ENCODE data around the gene URM1.
"Not testable (repeated sequence)": the region's sequence is repeated elsewhere in the genome, so short reads cannot be mapped to it uniquely, and the experiment has no call there.

Gene URM1

DNA sequence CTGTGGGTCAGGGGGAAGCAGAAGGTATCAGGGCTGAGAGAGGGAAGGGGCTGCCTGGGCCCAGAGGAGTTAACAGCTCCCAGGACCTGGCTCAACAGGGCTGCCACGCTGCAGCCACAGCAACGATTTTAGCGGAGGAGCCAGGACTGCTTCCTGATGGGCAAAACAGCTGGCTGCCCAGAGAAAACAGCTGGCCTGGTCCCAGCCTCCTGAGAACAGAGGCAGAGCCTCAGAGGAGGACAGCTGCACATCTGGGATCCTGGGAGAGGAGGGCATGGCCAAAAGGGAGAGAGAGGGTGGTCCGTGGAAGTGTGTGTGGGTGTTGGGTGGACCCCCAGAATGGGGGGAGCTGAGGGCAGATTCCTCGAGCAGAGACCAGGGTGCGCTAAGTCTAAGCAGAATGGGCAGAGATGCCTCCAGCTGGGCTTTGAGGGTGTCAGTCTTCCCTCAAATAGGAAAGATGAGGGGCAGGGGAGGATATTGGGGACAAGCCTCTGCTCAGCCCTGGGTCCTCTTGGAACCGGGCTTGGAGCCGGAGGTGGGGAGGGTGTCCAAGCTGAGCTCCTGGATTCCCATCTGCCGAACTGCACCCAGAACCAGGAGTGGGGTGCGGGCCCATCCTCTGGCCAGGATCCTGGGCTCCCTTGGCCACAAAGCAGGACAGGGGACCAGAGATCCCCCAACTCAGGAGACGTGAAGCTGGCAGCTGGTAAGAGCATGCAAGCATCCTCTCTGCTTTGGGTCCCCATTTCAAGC, 40.4 kb downstream of the URM1 start:
- no peak for DNase-seq

DNA sequence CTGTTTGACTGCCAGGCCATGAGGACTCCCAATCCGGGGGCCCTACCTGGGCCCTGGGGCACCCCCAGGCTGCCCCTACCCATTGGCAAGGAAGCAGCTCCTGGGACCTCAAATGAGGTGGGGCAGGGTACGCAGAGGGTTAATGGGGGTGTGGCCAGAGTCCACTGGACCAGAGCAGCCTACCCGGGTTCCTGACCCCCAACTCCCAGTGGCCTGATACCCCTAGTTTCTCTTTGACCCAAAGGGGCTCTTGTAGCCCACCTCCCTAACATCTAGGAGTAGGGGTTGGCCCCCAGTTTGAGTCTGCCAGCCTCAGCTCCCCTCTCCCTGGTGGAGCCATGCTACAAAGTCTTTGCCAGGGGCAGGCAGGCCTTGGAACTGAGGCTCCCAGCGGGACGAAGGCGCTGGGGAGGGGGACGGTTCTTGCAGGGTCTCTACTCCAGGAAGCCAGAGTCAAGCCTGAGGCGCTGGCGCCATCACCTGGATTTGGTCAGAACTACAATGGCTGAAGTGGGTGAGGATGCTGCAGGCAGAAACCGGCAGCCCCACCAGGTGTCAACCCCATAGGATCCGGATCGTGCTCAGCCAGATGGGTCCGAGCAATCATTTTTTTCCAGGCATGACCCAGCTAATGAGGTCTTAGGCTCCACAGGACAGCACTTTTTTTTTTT, 41.1 kb downstream of the URM1 start:
- DNase-seq, result peak; percentile 94

DNA sequence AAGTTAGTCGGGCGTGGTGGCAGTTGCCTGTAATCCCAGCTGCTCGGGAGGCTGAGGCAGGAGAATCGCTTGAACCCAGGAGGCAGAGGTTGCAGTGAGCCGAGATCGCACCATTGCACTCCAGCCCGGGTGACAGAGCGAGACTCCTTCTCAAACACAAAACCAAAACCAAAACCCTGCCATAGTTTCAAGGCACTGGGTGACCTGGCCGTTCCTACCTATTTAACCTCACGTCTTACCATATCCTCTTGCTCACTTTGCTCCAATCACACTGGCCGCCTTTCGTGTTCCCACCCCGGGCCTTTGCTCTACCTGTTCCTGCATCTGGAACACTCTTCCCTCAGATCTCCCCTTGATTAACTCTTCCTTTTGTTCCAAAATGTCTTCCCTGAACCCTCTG, 42.6 kb downstream of the URM1 start:
- not testable (repeated sequence) for DNase-seq

DNA sequence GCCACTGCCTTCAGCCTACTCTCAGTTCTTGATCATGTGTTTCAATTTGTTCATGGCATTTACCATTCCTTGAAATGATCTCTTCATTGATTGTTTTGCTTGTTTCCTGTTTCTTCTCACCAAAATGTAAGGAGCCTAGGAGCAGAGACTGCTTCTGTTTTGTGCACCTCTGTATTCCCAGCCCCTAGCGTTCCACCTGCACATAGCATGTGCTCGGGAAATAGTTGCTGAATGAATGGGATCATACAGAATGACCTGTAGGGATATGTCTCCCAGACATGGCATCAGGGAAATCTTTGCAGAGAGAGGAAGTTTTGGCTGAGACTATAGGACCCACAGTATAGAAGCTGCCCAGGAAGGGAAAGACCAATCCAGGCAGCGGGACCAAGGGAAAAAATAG, 43.3 kb downstream of the URM1 start:
- no peak for DNase-seq

DNA sequence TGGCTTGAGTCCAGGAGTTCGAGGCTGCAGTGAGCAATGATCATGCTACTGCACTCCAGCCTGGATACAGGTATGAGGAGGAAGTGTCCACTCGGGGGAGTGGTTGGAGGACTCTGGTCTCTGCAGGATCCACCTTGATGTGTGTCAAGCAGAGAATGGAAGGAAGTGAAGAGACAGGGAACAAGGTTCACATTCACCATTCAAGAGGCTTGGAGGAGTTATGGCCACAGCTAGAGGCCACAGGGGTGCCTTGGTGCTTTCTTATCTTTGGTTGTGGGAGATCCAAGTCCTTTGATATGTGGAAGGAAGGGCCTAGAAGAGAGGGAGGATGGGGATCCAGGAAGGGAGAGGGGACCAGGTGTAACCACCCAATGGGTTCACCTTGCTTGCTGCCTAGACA, 44.1 kb downstream of the URM1 start:
- no peak for DNase-seq

DNA sequence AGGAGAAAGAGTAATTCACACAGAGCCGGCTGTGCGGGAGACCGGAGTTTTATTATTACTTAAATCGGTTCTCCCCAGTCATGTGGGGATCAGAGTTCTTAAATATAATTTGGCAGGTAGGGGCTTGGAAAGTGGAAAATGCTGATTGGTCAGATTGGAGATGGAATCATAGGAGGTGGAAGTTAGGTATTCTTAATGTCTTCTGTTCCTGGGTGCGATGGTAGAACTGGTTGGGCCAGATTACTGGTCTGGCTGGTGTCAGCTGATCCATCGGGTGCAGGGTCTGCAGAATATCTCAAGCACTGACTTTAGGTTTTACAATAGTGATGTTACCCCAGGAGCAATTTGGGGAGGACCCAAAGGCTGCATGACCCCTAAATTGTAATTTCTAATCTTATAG, 44.8 kb downstream of the URM1 start:
- DNase-seq, result peak; percentile 14

DNA sequence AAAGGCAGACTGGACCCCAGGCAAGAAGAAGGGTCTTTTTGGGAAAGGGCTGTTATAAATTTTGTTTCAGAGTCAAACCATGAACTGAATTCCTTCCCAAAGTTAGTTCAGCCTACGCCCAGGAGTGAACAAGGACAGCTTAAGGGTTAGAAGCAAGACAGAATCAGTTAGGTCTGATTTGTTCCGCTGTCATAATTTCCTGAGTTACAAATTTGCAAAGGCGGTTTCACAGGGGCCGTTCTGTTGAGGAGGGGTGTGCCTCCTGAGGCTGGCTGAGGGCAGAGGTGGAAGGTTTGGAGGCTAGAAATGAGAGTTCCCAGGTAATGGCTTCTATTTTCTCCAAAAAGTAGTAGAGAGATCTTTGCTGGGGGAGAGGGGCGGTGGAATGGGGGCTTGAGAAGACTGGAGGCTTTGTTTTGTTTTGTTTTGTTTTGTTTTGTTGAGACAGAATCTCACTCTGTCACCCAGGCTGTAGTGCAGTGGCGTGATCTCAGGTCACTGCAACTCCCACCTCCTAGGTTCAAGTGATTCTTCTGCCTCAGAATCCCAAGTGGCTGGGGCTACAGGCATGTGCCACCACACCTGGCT, 45.4 kb downstream of the URM1 start:
- DNase-seq, result peak; percentile 17

DNA sequence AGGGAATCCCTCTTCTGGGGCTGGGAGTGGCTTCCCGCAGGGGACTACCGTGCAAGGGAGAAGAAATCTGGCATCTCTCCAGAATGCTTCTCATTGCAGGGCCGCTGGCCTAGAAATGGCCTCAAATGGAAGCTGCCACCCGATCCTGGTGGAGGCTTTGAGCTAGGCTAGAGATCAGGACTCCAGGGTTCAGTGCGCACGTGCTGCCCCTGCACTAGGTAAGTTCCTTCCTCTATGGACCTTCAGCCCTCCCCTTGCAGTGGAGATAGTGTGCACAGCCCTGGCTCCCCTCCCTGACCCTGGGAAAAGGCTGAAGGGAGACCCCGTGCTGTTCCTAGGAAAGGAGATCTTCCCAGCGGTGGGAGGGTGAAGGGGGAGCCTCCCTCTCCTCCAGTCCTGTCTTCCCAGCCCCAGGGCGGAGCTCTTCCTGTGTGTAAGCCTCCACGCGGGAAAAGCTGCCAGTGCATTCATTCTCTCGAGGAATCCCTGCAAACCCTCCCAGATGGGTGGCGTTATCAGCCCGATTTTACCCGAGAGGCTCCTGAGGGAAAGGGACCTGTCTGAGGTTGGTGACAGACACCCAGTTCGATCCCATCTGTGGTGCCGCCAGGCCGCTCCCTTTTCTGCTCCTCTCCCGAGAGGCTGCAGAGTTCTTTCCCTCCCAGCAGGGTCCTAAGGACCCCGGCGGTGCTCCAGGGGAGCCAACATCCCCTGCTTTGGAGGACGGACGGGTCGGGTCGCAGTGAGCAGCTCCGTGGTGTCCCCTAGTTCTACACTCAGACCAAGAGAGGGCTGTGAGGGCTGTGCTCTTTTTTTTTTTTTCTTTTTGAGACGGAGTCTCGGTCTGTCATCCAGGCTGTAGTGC, 48.1 kb downstream of the URM1 start:
- DNase-seq, result peak; percentile 45

DNA sequence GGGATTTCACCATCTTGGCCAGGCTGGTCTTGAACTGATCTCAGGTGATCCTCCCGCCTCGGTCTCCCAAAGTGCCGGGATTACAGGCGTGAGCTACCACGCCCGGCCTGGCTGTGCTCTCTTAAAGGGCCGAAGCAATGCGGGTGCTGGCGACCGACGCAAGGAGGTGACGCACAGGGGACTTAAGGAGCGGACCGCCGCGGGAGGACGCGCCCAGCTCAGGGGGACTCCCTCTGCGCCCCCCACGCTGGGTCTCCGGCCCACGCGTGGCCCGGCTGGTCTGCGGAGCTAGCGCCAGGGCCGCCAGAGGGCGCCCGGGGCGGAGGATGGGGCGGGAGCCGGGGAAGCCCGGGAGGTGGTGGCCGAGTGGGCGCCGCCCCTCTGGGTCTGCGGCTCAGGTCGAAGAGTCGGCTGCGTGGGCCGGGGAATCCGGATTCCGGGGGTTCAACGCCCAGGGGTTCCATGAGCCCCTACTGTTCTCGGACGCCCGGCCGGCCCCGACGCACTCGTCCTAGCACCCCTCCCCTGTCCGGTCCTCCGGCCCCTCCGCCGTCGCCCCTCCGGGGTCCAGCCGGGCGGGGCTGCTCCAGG, 49.0 kb downstream of the URM1 start:
- DNase-seq, result peak; percentile 91

DNA sequence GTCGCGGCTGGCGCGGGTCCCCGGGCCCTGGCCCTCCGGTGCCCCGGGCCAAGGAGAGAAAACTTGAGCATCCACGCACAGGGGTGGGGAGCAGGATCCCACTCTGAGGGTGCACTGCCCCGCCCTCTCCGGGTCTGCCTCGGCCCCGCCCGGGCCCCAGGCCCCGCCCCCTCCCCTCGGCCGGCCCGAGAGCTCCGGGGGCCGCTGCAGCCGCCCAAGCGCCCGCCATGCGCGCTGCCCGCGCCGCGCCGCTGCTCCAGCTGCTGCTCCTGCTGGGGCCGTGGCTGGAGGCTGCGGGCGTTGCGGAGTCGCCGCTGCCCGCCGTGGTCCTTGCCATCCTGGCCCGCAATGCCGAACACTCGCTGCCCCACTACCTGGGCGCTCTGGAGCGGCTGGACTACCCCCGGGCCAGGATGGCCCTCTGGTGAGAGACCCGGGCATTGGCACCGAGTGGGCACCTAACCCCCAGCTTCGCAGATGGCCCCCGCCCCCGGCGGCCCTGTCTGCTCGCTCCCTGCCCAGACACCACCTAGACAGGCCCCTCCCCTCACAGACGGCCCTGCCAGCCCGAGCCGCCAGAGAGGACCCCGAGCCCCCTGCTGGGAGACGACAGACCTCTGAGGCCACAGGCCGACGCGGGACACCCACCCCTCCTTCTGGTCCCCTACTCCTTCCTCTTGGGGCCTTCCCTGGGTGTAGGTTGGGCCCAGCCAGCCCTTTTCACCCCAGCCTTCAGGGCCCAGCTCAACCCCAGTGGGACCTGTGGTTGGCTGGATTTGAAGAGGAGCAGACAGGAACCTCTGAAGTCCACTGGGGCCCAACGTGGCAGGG, 49.7 kb downstream of the URM1 start, which contains the start of gene CERCAM:
TSS of gene CERCAM (plus strand) at position 207 of the 831 bp plus-strand sequence. CDS start at position 228, 21 bp downstream.
- DNase-seq, result peak; percentile 82

DNA sequence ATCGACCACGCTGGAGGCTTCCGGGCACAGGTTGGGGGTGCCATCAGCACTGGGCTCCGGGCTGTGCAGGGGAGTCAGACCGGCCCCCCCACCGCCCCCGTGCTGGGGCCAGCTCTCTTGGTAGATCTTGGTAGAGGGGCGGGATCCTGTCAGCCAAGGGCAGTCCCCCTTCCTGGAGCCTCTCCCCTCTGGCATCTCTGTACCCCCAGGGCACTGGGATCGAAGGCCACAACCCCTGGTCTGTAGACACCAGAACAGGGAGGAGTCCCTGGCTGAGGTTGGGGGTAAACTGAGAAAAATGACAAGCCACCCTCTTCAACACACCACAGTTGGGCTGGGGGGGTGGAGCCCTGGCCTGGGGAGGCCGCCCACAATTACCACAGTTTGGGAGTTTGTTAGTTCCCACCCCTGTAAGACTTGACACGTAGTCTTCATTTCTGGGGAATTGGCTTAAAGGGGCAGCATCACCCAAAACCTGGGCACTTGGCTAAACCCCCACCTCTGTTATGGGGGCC, 50.4 kb downstream of the URM1 start:
- no peak for DNase-seq

DNA sequence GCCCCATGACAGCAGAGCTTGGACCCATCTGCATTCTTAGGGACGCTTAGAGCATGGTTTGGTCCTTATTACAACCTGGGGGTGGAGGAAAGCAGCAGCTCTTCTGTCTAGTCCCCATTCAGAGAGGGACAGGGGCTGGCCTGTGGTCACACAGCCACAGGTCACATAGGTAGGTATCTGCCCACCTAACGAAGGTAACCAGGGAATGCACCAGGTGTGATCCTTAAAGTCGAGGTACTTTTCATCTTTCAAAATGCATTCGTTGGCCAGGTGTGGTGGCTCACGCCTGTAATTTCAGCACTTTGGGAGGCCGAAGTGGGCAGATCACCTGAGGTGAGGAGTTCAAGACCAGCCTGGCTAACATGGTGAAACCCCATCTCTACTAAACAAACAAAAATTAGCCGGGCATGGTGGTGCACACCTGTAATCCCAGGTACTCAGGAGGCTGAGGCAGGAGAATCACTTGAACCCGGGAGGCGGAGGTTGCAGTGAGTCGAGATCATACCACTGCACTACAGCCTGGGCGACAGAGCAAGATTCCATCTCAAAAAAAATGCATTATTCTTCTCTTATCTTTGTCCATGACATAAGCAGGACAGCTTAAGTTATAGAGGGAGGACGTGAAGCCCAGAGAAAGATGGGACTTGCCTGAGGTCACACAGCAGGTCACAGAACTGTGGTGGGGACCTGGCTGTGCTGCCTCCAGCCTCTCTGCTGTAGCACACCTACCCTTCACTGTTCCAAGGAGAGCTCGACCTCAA, 51.0 kb downstream of the URM1 start:
- DNase-seq, result not testable (repeated sequence)

DNA sequence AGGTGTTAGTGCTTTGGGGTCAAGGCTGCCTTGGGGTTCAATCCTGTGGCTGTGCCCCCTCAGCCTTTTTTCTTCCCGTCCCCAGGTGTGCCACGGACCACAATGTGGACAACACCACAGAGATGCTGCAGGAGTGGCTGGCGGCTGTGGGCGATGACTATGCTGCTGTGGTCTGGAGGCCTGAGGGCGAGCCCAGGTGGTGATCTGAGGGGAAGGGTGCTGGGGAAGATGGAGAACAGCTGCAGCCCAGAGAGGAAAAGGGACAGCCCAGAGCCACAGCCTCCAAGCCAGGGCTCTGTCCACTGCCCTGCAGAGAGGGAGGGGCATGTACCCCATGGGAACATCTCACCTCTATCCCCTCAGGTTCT, 51.6 kb downstream of the URM1 start:
- no peak for DNase-seq

DNA sequence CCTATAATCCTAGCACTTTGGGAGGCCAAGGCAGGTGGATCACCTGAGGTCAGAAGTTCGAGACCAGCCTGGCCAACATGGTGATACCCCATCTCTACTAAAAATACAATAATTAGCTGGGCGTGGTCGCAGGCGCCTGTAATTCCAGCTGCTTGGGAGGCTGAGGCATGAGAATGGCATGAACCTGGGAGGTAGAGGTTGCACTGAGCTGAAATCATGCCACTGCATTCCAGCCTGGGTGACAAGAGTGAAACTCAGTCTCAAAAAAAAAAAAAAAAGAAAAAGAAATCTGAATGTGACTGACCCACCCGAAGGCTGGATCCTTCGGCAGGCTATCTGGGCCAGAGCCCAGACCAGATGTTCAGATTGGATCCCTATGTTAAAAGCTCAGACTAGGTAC, 52.2 kb downstream of the URM1 start:
- DNase-seq, result not testable (repeated sequence)

DNA sequence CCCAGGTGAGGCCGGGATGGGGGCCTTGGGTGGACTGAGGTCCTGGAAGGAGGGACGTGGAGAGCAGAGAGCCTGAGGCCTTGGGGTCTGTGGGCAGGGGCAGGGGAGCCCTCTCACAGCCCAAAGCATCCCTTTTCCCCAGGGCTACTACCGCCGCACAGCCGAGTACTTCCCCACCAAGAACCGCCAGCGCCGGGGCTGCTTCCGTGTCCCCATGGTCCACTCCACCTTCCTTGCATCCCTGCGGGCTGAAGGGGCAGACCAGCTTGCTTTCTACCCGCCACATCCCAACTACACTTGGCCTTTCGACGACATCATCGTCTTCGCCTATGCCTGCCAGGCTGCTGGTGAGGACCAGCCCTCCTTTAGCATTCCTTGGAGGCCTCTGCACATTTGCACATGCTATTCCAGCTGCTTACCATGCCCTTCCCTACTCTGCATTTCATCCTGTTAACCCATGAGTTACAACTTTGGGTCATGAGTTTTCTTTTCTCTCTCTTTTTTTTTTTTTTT, 53.1 kb downstream of the URM1 start:
- no peak for DNase-seq

DNA sequence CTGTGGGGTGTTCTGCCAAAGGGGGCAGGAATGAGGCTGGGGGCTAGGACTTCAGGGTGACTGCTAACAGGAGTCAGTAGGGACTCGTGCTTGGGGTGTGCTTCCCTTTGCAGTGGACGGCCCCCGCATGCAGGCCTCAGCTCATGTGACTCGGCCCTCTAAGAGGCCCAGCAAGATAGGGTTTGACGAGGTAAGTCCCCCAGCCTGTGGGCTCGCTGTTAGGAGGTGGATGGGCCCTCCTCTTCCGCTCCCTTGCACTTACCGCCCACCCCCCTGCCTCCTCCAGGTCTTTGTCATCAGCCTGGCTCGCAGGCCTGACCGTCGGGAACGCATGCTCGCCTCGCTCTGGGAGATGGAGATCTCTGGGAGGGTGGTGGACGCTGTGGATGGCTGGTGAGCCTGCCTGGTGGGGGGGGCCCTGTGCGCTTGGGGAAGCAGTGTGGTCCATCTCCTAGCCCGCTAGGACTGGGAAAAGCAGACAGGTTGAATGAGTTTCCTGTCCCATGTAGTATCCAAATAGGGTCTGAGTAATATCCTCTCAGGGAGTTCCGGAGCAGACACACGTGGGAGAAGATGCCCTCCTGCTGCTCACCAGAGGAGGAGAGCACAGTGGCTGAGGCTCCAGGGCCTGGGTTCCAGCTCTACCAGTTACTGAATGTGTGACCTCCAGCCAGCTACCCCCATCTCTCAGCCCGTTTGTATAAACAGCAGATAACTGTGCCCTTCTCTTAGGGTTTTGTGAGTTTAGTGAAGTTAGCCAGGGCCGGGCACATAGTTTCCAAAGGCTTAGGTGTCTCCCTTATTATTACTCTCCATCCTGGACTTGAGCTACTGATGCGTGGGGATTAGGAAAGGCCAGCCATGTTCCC, 57.7 kb downstream of the URM1 start:
- peak; percentile 47 for DNase-seq

DNA sequence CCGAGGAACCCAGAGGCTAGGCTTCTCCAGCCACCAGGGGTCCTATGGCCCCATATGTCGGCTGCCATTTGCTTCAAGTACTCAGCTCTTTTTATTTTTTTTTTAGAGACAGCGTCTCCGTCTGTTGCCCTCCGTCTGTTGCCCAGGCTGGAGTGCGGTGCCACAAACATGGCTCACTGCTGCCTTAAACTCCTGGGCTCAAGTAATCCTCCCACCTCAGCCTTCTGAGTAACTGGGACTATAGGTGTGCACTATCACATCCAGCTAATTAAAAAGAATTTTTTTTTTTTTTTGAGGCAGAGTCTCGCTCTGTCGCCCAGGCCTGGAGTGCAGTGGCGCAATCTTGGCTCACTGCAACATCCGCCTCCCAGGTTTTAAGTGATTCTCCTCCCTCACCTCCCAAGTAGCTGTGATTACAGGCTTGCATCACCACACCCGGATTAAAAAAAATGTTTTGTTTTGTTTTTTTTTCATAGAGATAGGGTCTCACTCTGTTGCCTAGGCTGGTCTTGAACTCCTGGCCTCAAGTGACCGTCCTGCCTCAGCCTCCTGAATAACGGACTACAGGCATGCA, 58.4 kb downstream of the URM1 start:
- no peak for DNase-seq

DNA sequence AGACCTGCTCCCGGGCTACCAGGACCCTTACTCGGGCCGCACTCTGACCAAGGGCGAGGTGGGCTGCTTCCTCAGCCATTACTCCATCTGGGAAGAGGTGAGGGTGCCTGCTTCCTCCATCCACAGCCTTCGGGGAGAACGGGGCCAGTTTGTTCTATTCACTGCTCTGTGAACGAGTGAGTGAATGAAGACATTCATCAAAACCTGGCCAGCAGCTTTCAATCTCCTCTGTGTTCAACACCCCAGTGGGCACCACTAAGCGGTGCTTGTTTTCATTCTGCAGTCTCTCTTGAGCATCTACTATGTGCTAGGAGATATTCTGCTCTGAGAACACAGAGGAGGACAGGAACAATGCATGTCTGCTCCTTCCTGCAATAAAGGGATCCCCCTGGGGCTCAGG, 60.0 kb downstream of the URM1 start:
- no peak for DNase-seq

DNA sequence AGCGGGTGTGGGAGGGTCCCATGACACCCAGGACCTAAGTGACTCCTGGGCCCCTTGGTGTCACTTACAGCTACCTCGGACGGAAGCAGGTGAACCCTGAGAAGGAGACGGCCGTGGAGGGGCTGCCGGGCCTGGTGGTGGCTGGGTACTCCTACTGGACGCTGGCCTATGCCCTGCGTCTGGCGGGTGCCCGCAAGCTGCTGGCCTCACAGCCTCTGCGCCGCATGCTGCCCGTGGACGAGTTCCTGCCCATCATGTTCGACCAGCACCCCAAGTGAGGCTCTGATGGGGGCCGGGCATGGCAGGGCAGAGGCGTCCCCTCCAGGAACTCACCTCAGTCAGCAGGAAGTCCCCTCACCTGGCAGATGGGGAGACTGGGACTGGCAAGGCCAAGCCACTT, 63.2 kb downstream of the URM1 start:
- no peak for DNase-seq
